ENCODE data around the gene CDC34.

Gene CDC34

DNA sequence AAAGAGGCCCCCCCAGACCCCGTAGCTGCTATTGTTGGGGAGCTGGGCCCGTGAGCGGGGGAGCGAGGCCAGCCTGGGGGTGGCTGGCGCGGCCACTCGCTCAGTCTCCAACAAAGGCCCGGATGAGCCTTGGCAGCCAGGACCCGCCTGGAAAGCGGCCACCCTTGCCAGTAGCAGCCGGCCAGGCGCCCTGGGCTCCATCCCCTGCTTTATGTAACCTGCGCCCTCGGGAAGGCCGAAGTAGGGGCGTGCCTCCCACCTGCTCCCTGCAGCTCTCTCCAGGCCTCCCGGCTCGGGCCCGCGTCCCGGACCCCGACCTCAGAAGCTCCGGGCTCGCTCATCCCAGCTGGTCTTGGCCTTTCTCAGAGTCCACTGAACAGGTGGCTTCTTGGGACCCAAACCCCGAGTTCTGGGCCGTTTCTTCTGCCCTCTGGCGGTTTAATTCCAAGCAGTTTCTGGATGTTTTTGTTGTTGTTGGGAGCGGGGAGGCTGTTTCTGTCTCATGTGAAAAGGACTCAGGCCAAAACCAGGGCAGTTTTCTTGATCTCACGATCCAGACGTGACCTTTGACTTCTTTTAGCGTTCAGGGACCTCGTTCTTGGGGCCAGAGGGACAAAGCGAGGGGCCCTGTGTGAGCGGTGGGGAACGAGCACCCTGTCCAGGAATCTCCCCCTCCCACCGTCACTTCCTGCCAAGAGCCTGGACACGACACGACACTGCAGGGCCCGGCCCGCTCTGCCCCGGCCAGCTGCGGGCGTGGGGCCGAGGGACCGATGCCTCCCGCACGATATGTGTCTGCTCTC is 1.2 kb downstream of the CDC34 start:
- Histone ChIP-seq H3K9ac (ENCODE audit: low read length) (peak overlapping the region; percentile 89), H4K20me1 (ENCODE audit: low read depth, low read length) (no peaks in the 10 kb centered on the region), H3K27ac (ENCODE audit: low read depth, low read length) (no peak overlapping the region), H3K9me3 (ENCODE audit: insufficient read depth, low read length) (no peaks in the 10 kb centered on the region), H3K27me3 (ENCODE audit: low read length) (no peaks in the 10 kb centered on the region), H3F3A (ENCODE audit: insufficient read depth) (no peaks in the 10 kb centered on the region), H3K4me3 (ENCODE audit: insufficient read depth, low read length, poor library complexity, severe bottlenecking) (peak overlapping the region; percentile 89), H3K4me2 (ENCODE audit: low read depth, low read length, poor library complexity, severe bottlenecking) (peak overlapping the region; percentile 82), H3K79me2 (ENCODE audit: insufficient read depth, low read length) (peaks cover 25% of the 10 kb centered on the region), H3K9me2 (replicated peaks; ENCODE audit: insufficient read depth, low read length) (no peaks in the 10 kb centered on the region), H2AFZ (ENCODE audit: low read depth, low read length, severe bottlenecking) (no peak overlapping the region), H3K36me3 (ENCODE audit: low read length) (no peaks in the 10 kb centered on the region)
- TF ChIP-seq EZH2phosphoT487 (conservative IDR thresholded peaks at IDR 0.05; ENCODE audit: low read length) = no peak
- TF ChIP-seq, protein P1, sequence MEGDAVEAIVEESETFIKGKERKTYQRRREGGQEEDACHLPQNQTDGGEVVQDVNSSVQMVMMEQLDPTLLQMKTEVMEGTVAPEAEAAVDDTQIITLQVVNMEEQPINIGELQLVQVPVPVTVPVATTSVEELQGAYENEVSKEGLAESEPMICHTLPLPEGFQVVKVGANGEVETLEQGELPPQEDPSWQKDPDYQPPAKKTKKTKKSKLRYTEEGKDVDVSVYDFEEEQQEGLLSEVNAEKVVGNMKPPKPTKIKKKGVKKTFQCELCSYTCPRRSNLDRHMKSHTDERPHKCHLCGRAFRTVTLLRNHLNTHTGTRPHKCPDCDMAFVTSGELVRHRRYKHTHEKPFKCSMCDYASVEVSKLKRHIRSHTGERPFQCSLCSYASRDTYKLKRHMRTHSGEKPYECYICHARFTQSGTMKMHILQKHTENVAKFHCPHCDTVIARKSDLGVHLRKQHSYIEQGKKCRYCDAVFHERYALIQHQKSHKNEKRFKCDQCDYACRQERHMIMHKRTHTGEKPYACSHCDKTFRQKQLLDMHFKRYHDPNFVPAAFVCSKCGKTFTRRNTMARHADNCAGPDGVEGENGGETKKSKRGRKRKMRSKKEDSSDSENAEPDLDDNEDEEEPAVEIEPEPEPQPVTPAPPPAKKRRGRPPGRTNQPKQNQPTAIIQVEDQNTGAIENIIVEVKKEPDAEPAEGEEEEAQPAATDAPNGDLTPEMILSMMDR (IDR thresholded peaks at IDR 0.05; ENCODE audit: insufficient read depth, low read length, poor library complexity, severe bottlenecking) = peak; percentile 28

DNA sequence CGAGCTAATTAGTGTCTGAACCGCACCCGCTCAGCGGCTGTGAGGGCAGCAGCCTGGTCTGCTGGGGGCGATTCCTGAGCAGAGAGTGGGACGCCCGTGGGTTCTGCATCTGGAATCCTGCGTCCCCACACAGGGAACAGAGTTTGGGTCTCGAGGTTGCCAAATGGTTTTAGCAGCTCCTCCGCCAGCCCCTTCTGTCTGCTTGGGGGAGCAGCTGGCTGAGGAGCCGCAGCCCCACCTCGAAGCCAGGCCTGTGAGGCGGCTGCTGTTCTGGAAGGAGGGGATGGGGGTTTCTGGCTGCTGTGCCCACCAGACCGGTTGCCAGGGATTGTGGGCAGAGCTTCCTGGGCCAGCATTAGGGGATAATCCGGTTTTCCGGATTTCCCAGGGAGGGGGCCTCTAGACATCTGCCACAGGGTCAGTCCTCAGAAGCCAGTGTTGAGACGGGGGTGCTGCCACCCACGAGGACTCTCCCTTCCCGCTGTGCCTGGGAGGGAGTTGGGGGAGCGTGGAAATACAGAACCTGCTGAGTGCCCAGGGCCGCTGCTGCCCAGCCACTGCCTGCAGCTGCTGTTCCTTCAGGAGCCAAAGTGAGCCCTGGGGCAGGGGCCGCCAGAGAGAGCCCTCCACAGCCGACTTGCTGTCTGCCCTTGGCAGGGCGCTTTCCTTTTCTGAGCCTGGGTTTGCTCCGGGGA is 2.0 kb downstream of the CDC34 start:
- Histone ChIP-seq H3K36me3 (ENCODE audit: low read length) (no peaks in the 10 kb centered on the region), H2AFZ (ENCODE audit: low read depth, low read length, severe bottlenecking) (no peak overlapping the region), H3K79me2 (ENCODE audit: insufficient read depth, low read length) (peaks cover 25% of the 10 kb centered on the region), H4K20me1 (ENCODE audit: low read depth, low read length) (no peaks in the 10 kb centered on the region), H3K27ac (ENCODE audit: low read depth, low read length) (no peak overlapping the region), H3K27me3 (ENCODE audit: low read length) (no peaks in the 10 kb centered on the region), H3K4me2 (ENCODE audit: low read depth, low read length, poor library complexity, severe bottlenecking) (peak overlapping the region; percentile 82), H3K9ac (ENCODE audit: low read length) (peak overlapping the region; percentile 89), H3F3A (ENCODE audit: insufficient read depth) (no peaks in the 10 kb centered on the region), H3K9me3 (ENCODE audit: insufficient read depth, low read length) (no peaks in the 10 kb centered on the region), H3K9me2 (replicated peaks; ENCODE audit: insufficient read depth, low read length) (no peaks in the 10 kb centered on the region), H3K4me3 (ENCODE audit: insufficient read depth, low read length, poor library complexity, severe bottlenecking) (peak overlapping the region; percentile 89)
- TF ChIP-seq EZH2phosphoT487 (conservative IDR thresholded peaks at IDR 0.05; ENCODE audit: low read length) = no peak
- TF ChIP-seq, protein P1 (IDR thresholded peaks at IDR 0.05; ENCODE audit: insufficient read depth, low read length, poor library complexity, severe bottlenecking) = no peak

DNA sequence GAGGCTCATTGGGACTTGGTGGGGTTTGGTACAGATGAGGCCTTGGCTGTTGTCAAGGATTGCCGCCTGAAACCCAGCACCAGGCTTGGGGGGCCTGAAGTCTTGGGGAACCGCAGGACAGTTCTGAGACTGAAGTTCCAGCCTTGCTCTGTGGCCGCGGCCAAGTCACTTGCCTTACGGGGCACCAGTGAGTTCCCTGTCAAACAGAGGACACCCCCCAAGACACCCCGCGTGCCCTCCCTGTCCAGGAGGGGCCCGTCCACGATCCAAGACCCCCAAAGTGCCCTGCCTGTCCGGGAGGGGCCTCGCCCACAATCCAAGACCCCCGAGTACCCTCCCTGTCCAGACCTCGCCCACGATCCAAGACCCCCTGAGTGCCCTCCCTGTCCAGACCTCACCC is 2.5 kb downstream of the CDC34 start:
- H3K9me2 ChIP-seq (replicated peaks; ENCODE audit: insufficient read depth, low read length) = no peaks in the 10 kb centered on the region
- H3K27me3 ChIP-seq (ENCODE audit: low read length) = no peaks in the 10 kb centered on the region
- H3K4me2 ChIP-seq (ENCODE audit: low read depth, low read length, poor library complexity, severe bottlenecking) = no peak overlapping the region
- no peak overlapping the region for H3K4me3 ChIP-seq (ENCODE audit: insufficient read depth, low read length, poor library complexity, severe bottlenecking)
- no peak for TF ChIP-seq EZH2phosphoT487 (conservative IDR thresholded peaks at IDR 0.05; ENCODE audit: low read length)
- TF ChIP-seq, protein P1 (IDR thresholded peaks at IDR 0.05; ENCODE audit: insufficient read depth, low read length, poor library complexity, severe bottlenecking) = no peak
- H3K9ac ChIP-seq (ENCODE audit: low read length) = no peak overlapping the region
- H3F3A ChIP-seq (ENCODE audit: insufficient read depth) = no peaks in the 10 kb centered on the region
- H4K20me1 ChIP-seq (ENCODE audit: low read depth, low read length) = no peaks in the 10 kb centered on the region
- peaks cover 25% of the 10 kb centered on the region for H3K79me2 ChIP-seq (ENCODE audit: insufficient read depth, low read length)
- no peaks in the 10 kb centered on the region for H3K36me3 ChIP-seq (ENCODE audit: low read length)
- H3K27ac ChIP-seq (ENCODE audit: low read depth, low read length) = no peak overlapping the region
- no peaks in the 10 kb centered on the region for H3K9me3 ChIP-seq (ENCODE audit: insufficient read depth, low read length)
- H2AFZ ChIP-seq (ENCODE audit: low read depth, low read length, severe bottlenecking) = no peak overlapping the region
